Esophagus mucosa (tissue), 1 donor: ENCODE data around the gene LEMD3. TPM values are rescaled to one million over a fixed set of nuclear protein-coding genes. Genes with fewer than 3 reads are reported as not detected.

Source experiments
- ATAC-seq: fragments of 200-7000 bp; cut with Tn5 transposase; one replicate; pipeline ENCODE4 v1.9.1; 2020
- total RNA-seq: library from RNA; stranded (reverse); gene quantifications from one replicate; pipeline ENCODE4 v1.2.4, GENCODE V29; 2023
- donor health status: DM: yes; HTN: yes; CAD: no.

The LEMD3 gene
- 14.1 TPM for total RNA-seq

- peak; percentile 99 for ATAC-seq
These were observed at the start of gene LEMD3 for GRCh38 chr12:65169320-65170208. Gene LEMD3 (plus strand): TSS chr12:65169583. CDS start chr12:65169597, 14 bp downstream.

DNA sequence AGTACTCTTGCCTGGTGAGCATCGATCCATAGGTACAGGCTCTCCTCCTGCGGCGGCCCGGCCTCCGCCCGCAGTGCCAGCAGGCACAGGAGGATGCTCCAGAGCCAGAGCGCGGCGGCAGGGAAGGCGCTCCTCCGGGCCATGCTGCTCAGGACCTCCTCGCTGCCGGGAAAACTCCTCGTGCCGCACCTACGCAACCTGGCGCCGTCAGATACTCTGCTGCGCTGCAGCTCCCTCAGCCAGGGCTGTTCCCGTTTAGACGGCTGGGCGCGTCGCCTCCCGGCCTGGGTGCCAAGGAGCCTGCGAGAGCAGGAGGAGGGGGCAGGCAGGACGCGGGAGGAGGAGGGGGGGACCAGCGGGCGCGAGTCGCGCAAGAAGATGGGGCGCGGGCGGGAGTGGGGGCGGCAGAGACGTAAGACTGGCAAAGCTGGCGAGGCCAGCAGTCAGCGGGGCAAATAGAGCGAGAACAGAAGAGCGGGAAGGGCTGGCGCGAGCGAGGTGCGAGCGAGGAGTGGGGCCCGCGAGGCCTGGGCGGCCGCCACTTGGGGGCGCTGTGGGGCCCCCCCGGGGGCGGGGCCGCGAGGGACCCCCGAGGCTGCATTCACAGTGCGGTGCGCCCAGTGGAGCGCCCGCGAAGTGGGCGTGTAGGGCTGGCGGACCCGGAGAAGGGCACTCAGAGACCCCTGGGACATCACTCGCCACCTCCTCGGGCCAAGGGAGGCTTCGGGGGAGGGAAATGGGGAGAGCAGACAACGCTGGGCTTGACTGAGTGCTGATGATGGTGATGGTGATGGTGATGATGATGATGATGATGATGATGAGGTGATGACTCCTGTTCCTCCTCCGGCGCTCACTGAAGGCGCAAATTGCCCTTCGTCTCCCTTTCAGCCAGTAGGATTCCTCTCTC lies 48.1 kb upstream of the LEMD3 start, which contains the start of gene WIF1:
Gene WIF1, minus strand, starts transcription at position 257 of the 907 bp plus-strand sequence. Its CDS starts 114 bp downstream, at position 143.
- ATAC-seq, result peak; percentile 42

DNA sequence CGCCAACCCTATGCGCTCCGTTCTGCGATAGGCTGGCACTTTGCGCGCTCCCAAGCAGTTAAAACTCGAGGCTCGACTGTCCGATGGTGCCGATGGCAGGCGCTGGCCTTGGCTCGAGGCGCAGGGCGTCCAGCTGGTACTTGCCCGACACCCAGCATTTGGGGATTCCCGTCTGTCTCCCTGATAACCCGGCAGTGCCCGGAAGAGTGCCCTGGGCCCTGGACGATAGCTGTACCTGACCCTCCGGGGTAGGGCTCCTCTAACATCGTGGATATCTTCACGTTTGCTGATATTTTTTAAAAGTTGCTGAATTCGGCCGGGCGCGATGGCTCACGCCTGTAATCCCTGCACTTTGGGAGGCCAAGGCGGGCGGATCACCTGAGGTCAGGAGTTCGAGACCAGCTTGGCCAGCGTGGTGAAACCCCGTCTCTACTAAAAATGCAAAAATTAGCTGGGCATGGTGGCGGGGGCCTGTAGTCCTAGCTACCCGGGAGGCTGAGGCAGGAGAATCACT lies 47.4 kb upstream of the LEMD3 start:
- no peak for ATAC-seq

GRCh38 chr12:65122703-65123102 lies 46.7 kb upstream of the LEMD3 start:
- ATAC-seq, result no peak

DNA sequence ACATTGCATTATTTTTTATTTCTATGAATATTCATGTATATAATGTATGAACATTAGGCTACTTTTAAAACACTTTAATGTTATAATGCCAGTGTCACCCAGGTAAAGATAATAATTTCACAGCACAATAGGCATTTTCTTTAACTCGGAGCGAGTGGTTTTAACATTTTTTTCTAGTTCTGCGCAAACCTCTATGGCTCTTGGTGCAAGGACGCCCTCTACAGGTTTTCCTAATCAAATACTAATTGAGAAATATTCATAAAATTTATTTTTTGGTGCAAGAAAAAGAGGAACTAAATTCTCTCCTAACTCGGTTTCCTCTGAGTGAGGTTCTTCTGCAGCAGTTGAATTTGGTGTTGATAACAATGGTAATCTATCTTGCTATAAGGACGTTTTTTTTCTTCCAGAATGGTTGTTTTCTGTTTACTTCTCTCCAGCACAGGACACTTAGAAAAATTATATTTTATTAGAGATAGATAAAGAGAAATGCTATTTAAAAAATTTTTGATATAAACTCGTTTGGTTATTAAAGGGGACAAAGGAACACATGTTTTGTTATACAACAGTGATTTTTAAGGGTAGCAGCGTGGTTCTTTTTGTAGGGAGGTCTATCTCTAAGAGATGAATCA lies 45.8 kb upstream of the LEMD3 start:
- ATAC-seq, result no peak

DNA sequence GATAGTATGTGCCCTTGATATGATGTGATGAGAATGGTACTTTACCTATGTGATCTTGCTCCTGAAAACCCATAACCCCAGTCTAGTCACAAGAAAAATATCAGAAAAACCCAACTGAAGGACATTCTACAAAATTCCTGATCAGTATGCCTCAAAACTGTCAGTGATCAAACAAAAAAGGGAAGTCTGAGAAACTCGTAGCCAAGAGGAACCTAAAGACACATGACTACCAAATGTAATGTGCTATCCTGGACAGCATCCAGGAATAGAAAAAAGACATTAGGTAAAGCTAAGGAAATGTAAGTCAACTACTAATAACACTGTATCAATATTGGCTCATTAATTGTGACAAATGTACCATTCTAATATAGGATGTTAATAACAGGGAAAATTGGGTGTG lies 44.1 kb upstream of the LEMD3 start:
- ATAC-seq, result no peak

- ATAC-seq, result no peak
These were observed 43.4 kb upstream of the LEMD3 start for GRCh38 chr12:65125975-65126374.

DNA sequence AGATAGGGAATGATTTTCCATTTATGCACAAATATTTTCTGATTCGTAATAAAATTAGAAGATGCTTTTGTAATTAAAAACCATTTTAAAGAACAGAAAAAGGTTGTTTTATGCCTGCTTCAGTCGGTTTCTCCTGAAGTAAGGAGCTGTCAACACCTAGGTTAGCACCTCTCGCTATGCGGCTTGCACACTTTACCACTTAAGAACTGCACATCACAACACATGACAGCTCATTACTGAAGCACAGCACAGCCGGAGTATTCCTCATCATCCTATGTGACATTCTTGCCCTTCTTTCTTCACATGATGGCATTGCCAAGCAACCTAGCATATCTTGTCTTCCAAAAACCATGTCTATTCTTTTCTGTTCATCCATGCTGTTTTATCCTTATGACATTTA lies 42.9 kb upstream of the LEMD3 start:
- ATAC-seq, result no peak

- ATAC-seq, result no peak
These were observed 35.5 kb upstream of the LEMD3 start for GRCh38 chr12:65133879-65134278.

GRCh38 chr12:65139389-65139788 lies 30.0 kb upstream of the LEMD3 start:
- ATAC-seq, result no peak

- peak; percentile 59 for ATAC-seq
These were observed 28.6 kb upstream of the LEMD3 start for GRCh38 chr12:65140738-65141137.

- no peak for ATAC-seq
These were observed 22.0 kb upstream of the LEMD3 start for GRCh38 chr12:65147312-65147905.

GRCh38 chr12:65152012-65152411 lies 17.4 kb upstream of the LEMD3 start:
- no peak for ATAC-seq

DNA sequence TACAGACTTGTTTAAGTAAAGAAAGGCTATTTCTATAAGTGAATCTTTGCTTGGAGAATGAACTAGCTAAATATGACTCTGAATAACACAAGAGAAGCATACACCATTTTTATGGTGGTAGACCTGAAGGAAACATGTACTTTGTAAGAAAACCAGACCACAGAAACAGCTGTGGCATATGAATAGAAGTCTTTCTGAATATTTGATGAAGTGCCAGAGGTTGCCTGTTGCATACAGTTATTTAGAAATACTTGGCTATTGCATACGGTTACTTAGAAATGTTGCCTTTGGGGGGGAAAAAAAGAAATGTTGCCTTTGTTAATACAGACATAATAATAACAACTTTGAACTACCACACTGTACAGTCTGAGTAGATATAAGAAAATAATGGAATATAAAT lies 16.8 kb upstream of the LEMD3 start:
- no peak for ATAC-seq

- no peak for ATAC-seq
These were observed 13.6 kb upstream of the LEMD3 start for GRCh38 chr12:65155784-65156183.

DNA sequence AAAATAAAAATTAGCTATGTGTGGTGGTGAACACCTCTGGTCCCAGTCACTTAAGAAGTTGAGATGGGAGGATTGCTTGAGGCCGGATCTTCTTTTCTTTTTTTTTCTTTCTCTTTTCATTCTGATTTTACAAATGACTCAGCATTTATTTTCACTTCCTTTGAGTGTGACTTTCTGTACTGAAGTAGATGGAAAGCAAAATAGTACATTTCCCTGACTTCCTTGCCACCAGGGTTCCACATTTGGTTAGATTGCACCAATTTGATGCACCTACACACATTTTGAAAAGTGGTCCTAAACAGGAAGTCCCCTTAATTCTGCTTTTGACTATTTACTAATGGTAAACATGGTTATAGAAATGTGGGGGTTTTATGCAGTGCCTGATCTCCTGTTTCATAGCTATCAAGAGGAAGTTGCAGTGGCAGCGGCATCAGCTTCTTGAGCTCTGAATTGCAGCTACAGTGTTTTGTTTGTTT lies 13.0 kb upstream of the LEMD3 start:
- no peak for ATAC-seq

GRCh38 chr12:65157091-65157490 lies 12.3 kb upstream of the LEMD3 start:
- no peak for ATAC-seq

DNA sequence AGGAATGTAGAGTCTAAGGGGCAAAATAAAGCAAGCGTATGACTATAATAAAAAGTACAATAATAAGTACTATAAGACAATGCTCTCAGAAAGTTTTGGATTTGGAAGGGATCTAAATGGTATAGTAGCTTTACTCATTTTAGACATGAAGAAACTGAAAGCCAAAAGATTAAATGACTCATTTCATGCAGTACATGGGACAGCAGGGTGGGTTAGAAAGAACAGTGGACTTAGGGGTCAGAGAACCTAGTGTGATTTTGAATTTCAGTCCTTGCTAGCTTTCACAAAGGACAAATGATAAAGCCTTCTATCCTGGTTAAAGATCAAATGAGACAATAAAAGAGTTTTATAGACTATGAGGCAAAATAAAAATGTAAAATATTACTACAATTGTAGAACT lies 6.8 kb upstream of the LEMD3 start:
- ATAC-seq, result no peak

DNA sequence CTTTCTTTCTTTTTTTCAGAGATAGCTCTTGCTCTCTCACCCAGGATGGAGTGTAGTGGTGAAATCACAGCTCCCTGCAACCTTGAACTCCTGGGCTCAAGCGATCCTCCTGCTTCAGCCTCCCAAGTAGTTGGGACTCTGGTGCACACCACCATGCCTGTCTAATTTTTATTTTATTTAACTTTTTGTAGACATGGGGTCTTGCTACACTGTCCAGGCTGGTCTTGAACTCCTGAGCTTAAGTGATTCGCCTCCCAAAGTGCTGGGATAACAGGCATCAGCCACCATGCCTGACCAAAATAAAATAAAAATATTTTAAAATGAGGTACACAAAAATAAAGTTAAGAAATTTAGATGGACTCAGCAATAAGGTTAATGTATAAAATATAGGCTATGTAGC lies 5.1 kb upstream of the LEMD3 start:
- ATAC-seq, result no peak

GRCh38 chr12:65164774-65165173 lies 4.6 kb upstream of the LEMD3 start:
- no peak for ATAC-seq

- no peak for ATAC-seq
These were observed 583 bp upstream of the LEMD3 start for GRCh38 chr12:65168681-65169319.
